HL-60 (cell line): ENCODE measurements around the gene NLRC5.

Source experiments
- POLR2AphosphoS5 ChIP-seq: IDR thresholded peaks from 2 replicates; pipeline ENCODE4 v1.6.1; 2012; ENCODE audit warnings: low read depth
- SPI1 ChIP-seq: IDR thresholded peaks from 2 replicates; pipeline ENCODE4 v1.6.1; 2012; ENCODE audit warnings: low read depth, mild to moderate bottlenecking, borderline replicate concordance
- TF ChIP-seq, protein P1 (sequence below): IDR thresholded peaks from one replicate; pipeline ENCODE4 v1.5.1; 2011; ENCODE audit warnings: low read length, control low read depth, inconsistent platforms; ENCODE audit not compliant: insufficient read depth
- TF ChIP-seq, protein P2 (sequence below): IDR thresholded peaks from 2 replicates; pipeline ENCODE4 v1.6.1; 2012; ENCODE audit warnings: low read depth; ENCODE audit not compliant: insufficient replicate concordance

DNA sequence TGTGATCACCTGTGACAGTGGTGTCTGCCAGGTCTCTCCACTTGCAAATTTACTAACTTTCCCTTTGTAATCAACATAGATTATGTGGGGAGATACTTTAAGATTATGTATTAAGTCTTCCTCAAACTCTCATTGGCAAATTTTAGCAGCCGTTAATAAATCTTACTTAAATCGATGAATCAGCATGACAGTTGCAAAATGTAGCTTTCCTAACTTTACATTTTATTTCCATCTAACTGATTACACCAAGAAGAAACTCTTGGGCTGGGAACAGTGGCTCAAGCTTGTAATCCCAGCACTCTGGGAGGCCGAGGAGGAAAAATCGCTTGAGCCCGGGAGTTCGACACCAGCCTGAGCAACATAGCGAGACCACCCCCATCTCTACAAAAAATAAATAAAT, 79.7 kb downstream of the NLRC5 start:
- TF ChIP-seq, protein P1, sequence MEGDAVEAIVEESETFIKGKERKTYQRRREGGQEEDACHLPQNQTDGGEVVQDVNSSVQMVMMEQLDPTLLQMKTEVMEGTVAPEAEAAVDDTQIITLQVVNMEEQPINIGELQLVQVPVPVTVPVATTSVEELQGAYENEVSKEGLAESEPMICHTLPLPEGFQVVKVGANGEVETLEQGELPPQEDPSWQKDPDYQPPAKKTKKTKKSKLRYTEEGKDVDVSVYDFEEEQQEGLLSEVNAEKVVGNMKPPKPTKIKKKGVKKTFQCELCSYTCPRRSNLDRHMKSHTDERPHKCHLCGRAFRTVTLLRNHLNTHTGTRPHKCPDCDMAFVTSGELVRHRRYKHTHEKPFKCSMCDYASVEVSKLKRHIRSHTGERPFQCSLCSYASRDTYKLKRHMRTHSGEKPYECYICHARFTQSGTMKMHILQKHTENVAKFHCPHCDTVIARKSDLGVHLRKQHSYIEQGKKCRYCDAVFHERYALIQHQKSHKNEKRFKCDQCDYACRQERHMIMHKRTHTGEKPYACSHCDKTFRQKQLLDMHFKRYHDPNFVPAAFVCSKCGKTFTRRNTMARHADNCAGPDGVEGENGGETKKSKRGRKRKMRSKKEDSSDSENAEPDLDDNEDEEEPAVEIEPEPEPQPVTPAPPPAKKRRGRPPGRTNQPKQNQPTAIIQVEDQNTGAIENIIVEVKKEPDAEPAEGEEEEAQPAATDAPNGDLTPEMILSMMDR = no peak
- TF ChIP-seq POLR2AphosphoS5 = no peak
- TF ChIP-seq, protein P2, sequence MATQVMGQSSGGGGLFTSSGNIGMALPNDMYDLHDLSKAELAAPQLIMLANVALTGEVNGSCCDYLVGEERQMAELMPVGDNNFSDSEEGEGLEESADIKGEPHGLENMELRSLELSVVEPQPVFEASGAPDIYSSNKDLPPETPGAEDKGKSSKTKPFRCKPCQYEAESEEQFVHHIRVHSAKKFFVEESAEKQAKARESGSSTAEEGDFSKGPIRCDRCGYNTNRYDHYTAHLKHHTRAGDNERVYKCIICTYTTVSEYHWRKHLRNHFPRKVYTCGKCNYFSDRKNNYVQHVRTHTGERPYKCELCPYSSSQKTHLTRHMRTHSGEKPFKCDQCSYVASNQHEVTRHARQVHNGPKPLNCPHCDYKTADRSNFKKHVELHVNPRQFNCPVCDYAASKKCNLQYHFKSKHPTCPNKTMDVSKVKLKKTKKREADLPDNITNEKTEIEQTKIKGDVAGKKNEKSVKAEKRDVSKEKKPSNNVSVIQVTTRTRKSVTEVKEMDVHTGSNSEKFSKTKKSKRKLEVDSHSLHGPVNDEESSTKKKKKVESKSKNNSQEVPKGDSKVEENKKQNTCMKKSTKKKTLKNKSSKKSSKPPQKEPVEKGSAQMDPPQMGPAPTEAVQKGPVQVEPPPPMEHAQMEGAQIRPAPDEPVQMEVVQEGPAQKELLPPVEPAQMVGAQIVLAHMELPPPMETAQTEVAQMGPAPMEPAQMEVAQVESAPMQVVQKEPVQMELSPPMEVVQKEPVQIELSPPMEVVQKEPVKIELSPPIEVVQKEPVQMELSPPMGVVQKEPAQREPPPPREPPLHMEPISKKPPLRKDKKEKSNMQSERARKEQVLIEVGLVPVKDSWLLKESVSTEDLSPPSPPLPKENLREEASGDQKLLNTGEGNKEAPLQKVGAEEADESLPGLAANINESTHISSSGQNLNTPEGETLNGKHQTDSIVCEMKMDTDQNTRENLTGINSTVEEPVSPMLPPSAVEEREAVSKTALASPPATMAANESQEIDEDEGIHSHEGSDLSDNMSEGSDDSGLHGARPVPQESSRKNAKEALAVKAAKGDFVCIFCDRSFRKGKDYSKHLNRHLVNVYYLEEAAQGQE = no peak
- TF ChIP-seq SPI1 = no peak
